ENCODE data around the gene SOX10. TPM values are rescaled to one million over a fixed set of nuclear protein-coding genes. Genes with fewer than 3 reads are reported as not detected.

The SOX10 gene
- 1.5 TPM for polyA plus RNA-seq (2013, experiment 1 of 2)
- polyA plus RNA-seq (2013, experiment 2 of 2) = 1.4 TPM

GRCh38 chr22:37983860-37984791 is at the start of gene SOX10:
Gene SOX10, minus strand, starts transcription at chr22:37984555. Its CDS starts 771 bp downstream, at chr22:37983784.
- no peaks in the 10 kb centered on the region for H3K9me3 ChIP-seq (replicated peaks in 1 of 2; ENCODE audit: control insufficient read depth in 2 of 2, insufficient read depth in 1 of 2, low read depth in 1 of 2, low read length in 2 of 2)
- peaks cover 0 to 32% of the 10 kb centered on the region in 2 donors for H3K4me1 ChIP-seq (ENCODE audit: control insufficient read depth in 2 of 2, insufficient read depth in 1 of 2, low read depth in 1 of 2, low read length in 2 of 2)
- peak within 1 kb of the TSS; percentile 98 for H2BK15ac ChIP-seq (ENCODE audit: low read length)
- peak within 1 kb of the TSS; percentile 99 for H2AK5ac ChIP-seq (ENCODE audit: low read depth, low read length)
- peak within 1 kb of the TSS; percentile 81 for H2BK12ac ChIP-seq (ENCODE audit: low read length)
- peak within 1 kb of the TSS; percentile 82 for H3K9ac ChIP-seq (ENCODE audit: low read depth, low read length, poor library complexity)
- H3K27ac ChIP-seq (replicated peaks; ENCODE audit: low read length) = no peak within 1 kb of the TSS
- no peak within 1 kb of the TSS for H3K4ac ChIP-seq (ENCODE audit: low read length)
- H4K8ac ChIP-seq (ENCODE audit: low read depth, low read length) = no peak within 1 kb of the TSS
- peak within 1 kb of the TSS; percentile 42 for H2BK5ac ChIP-seq (ENCODE audit: low read length)
- H3K14ac ChIP-seq (ENCODE audit: low read length) = peak within 1 kb of the TSS; percentile 5
- no peak for DNase-seq (ENCODE audit: low spot score)
- H3K18ac ChIP-seq (ENCODE audit: low read length) = peak within 1 kb of the TSS; percentile 96
- H4K91ac ChIP-seq (ENCODE audit: low read depth, low read length, poor library complexity) = no peak within 1 kb of the TSS
- H3K27me3 ChIP-seq (ENCODE audit: control insufficient read depth in 3 of 3, insufficient read depth in 3 of 3, low read depth in 1 of 3, low read length in 3 of 3) = peaks cover 0 to 22% (median 10%) of the 10 kb centered on the region in 3 experiments
- H3K4me2 ChIP-seq (ENCODE audit: insufficient read depth, low read length, poor library complexity, severe bottlenecking) = peak within 1 kb of the TSS; percentile 52
- H3K4me3 ChIP-seq (ENCODE audit: low read length in 2 of 2) = peak within 1 kb of the TSS in 1 of 2 donors; percentile 43
- no CpG with 5 or more reads among the region's 42 CpGs for WGBS, 2 donors (ENCODE audit: extremely low coverage in 2 of 2, insufficient read length in 2 of 2, insufficient replicate concordance in 1 of 2)
- no peak within 1 kb of the TSS for H2AFZ ChIP-seq (ENCODE audit: low read length)
- peak within 1 kb of the TSS; percentile 64 for H2BK120ac ChIP-seq (ENCODE audit: low read depth, low read length)
- peaks cover 0 to 4% of the 10 kb centered on the region in 2 donors for H3K36me3 ChIP-seq (replicated peaks in 1 of 2; ENCODE audit: control insufficient read depth in 2 of 2, insufficient read depth in 2 of 2, low read length in 2 of 2)
- no peaks in the 10 kb centered on the region for H3K79me1 ChIP-seq (ENCODE audit: low read depth, low read length)
- peak within 1 kb of the TSS; percentile 99 for H3K23ac ChIP-seq (ENCODE audit: low read depth, low read length, poor library complexity)

DNA sequence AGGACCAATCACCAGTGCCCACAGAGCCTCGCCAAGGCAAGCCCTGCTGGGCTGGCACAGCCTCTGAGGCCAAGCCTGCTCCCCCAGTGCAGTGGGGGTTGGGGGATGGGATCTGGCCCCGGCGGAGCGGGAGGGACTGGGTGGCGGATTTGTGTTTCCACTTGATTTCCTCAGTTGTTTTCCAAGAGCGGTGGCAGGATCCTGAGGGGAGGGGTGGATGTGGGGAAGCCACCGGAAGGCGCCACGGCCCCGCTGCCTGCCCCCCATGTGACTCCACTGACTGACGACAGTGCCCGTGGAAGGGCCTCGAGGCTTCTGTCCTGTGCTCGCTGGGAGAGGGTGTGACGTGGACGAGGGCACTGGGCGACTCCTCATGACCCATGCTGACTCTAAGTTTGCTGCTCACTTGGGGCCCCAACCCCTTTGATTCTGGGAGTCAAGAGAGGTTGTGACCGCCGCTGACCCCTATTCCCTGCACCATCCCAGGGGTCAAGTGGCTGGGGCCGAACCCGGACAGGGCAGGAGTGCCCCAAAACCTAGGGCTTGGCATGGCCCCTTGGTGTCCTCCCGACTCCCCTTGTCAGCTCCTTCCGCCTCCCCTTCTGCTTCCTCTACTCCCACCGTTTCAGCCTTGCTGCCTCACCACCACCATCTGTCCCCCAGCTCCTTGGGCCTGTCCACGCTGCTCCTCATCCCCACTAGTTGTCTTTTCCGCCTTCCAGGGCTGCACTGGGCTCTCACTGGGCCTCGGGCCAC is 49.3 kb upstream of the SOX10 start:
- Histone ChIP-seq H4K8ac (ENCODE audit: low read depth, low read length) (peak overlapping the region; percentile 100), H3K36me3 (replicated peaks in 1 of 2; ENCODE audit: control insufficient read depth in 2 of 2, insufficient read depth in 2 of 2, low read length in 2 of 2) (no peaks in the 10 kb centered on the region), H3K18ac (ENCODE audit: low read length) (peak overlapping the region; percentile 100), H2BK5ac (ENCODE audit: low read length) (peak overlapping the region; percentile 98), H3K27me3 (ENCODE audit: control insufficient read depth in 3 of 3, insufficient read depth in 3 of 3, low read depth in 1 of 3, low read length in 3 of 3) (no peaks in the 10 kb centered on the region), H2AK5ac (ENCODE audit: low read depth, low read length) (peak overlapping the region; percentile 98), H3K14ac (ENCODE audit: low read length) (peak overlapping the region; percentile 57), H4K91ac (ENCODE audit: low read depth, low read length, poor library complexity) (peak overlapping the region; percentile 67), H2AFZ (ENCODE audit: low read length) (peak overlapping the region; percentile 79), H3K9me3 (replicated peaks in 1 of 2; ENCODE audit: control insufficient read depth in 2 of 2, insufficient read depth in 1 of 2, low read depth in 1 of 2, low read length in 2 of 2) (no peaks in the 10 kb centered on the region), H2BK12ac (ENCODE audit: low read length) (peak overlapping the region; percentile 100), H2BK120ac (ENCODE audit: low read depth, low read length) (peak overlapping the region; percentile 77), H3K27ac (replicated peaks; ENCODE audit: low read length) (peak overlapping the region; percentile 70), H3K9ac (ENCODE audit: low read depth, low read length, poor library complexity) (no peak overlapping the region), H3K23ac (ENCODE audit: low read depth, low read length, poor library complexity) (peak overlapping the region; percentile 83), H3K4me1 (ENCODE audit: control insufficient read depth in 2 of 2, insufficient read depth in 1 of 2, low read depth in 1 of 2, low read length in 2 of 2) (peaks cover 43 to 47% of the 10 kb centered on the region in 2 donors), H3K4ac (ENCODE audit: low read length) (peak overlapping the region; percentile 39), H3K4me3 (ENCODE audit: low read length in 2 of 2) (no peak overlapping the region), H3K4me2 (ENCODE audit: insufficient read depth, low read length, poor library complexity, severe bottlenecking) (no peak overlapping the region), H3K79me1 (ENCODE audit: low read depth, low read length) (no peaks in the 10 kb centered on the region), H2BK15ac (ENCODE audit: low read length) (peak overlapping the region; percentile 57)
- no peak for DNase-seq (ENCODE audit: low spot score)
- WGBS, 2 donors (ENCODE audit: extremely low coverage in 2 of 2, insufficient read length in 2 of 2, insufficient replicate concordance in 1 of 2) = no CpG with 5 or more reads among the region's 27 CpGs

DNA sequence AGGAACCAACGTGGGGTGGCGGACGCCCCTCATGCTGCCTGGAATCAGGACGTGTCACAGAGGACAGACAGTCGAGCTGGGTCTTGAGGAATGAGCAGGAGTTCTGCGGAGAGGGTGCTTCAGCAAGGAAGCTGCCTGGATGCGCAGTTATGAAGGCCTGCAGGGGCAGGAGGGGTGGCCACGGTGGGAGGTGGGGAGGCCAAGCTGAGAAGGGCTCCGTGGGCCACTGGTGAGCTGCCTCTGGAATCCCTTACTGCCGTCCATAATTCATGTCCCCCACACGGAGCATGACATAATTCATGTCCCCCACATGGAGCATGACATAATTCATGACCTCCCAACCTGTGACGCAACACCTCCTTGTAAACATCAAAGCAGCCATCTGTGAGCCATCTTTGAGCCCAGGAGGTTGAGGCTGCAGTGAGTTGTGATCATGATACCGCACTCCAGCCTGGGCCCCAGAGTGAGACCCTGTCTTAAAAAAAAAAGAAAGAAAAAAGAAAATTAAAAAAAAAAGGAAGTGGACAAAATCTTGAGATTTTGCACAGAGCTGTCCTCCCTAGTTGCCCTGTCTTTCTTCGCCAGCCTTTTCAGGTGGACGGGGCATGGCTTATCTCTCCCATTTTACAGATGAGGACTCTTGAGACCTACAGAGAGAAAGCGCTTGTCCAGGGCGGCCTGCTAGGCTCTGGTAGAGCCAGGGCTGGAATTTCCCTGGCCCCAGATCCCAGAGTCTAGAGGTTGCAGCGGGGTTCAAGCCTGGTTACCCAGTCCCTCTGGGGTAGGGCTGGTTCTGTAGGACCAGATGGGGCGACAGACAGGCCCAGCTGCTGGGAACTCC is 48.5 kb upstream of the SOX10 start:
- no peaks in the 10 kb centered on the region for H3K27me3 ChIP-seq (ENCODE audit: control insufficient read depth in 3 of 3, insufficient read depth in 3 of 3, low read depth in 1 of 3, low read length in 3 of 3)
- H3K18ac ChIP-seq (ENCODE audit: low read length) = peak overlapping the region; percentile 100
- H2BK120ac ChIP-seq (ENCODE audit: low read depth, low read length) = no peak overlapping the region
- H2AFZ ChIP-seq (ENCODE audit: low read length) = no peak overlapping the region
- H4K8ac ChIP-seq (ENCODE audit: low read depth, low read length) = no peak overlapping the region
- H2BK15ac ChIP-seq (ENCODE audit: low read length) = peak overlapping the region; percentile 57
- peak overlapping the region; percentile 2 for H3K4ac ChIP-seq (ENCODE audit: low read length)
- no peak for DNase-seq (ENCODE audit: low spot score)
- H2BK5ac ChIP-seq (ENCODE audit: low read length) = peak overlapping the region; percentile 98
- no peaks in the 10 kb centered on the region for H3K36me3 ChIP-seq (replicated peaks in 1 of 2; ENCODE audit: control insufficient read depth in 2 of 2, insufficient read depth in 2 of 2, low read length in 2 of 2)
- H4K91ac ChIP-seq (ENCODE audit: low read depth, low read length, poor library complexity) = no peak overlapping the region
- no peak overlapping the region for H3K4me2 ChIP-seq (ENCODE audit: insufficient read depth, low read length, poor library complexity, severe bottlenecking)
- H3K9ac ChIP-seq (ENCODE audit: low read depth, low read length, poor library complexity) = no peak overlapping the region
- no peaks in the 10 kb centered on the region for H3K9me3 ChIP-seq (replicated peaks in 1 of 2; ENCODE audit: control insufficient read depth in 2 of 2, insufficient read depth in 1 of 2, low read depth in 1 of 2, low read length in 2 of 2)
- peak overlapping the region; percentile 1 for H3K23ac ChIP-seq (ENCODE audit: low read depth, low read length, poor library complexity)
- peak overlapping the region; percentile 89 for H2BK12ac ChIP-seq (ENCODE audit: low read length)
- no peaks in the 10 kb centered on the region for H3K79me1 ChIP-seq (ENCODE audit: low read depth, low read length)
- peak overlapping the region; percentile 3 for H3K14ac ChIP-seq (ENCODE audit: low read length)
- peak overlapping the region; percentile 98 for H2AK5ac ChIP-seq (ENCODE audit: low read depth, low read length)
- H3K4me1 ChIP-seq (ENCODE audit: control insufficient read depth in 2 of 2, insufficient read depth in 1 of 2, low read depth in 1 of 2, low read length in 2 of 2) = peaks cover 43 to 47% of the 10 kb centered on the region in 2 donors
- peak overlapping the region in 1 of 2 donors; percentile 24 for H3K4me3 ChIP-seq (ENCODE audit: low read length in 2 of 2)
- no CpG with 5 or more reads among the region's 19 CpGs for WGBS, 2 donors (ENCODE audit: extremely low coverage in 2 of 2, insufficient read length in 2 of 2, insufficient replicate concordance in 1 of 2)
- H3K27ac ChIP-seq (replicated peaks; ENCODE audit: low read length) = no peak overlapping the region

Measured in neuronal stem cell (in vitro differentiated cells).